HL-60/S4 treated with phorbol 12-myristate 13-acetate at 8.2 ng/mL for 4 days and 3 days (cell line): ENCODE measurements around the gene CSN1S1.
"Not testable (repeated sequence)": the region's sequence is repeated elsewhere in the genome, so short reads cannot be mapped to it uniquely, and the experiment has no call there.

Experiments used
- in situ Hi-C: fragments of 300-500 bp; cut with MboI; formaldehyde crosslinking; loops from 2 replicates; pipeline ENCODE4 v1.15.0; 2022; ENCODE audit warnings: low sequenced_read_pairs

Gene CSN1S1, protein sequence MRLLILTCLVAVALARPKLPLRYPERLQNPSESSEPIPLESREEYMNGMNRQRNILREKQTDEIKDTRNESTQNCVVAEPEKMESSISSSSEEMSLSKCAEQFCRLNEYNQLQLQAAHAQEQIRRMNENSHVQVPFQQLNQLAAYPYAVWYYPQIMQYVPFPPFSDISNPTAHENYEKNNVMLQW

DNA sequence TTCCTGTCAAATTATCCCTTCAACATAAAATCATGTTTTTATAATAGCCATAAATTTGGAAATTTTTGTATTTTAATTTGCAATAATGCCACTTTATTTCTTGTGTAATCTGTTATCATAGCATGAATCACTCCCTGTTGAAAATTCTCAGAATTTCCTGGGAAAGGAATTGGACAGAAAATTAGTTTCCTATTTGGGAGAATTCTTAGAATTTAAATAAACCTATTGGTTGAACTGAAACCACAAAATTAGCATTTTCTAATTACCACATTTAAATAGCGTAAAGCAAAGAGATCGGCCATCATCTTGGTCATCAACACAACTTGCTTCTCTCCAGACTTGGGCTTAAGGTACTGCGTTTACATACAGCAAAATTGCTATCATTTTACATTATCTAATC, at the start of gene CSN1S1:
TSS of gene CSN1S1 (plus strand) at position 301 of the 400 bp plus-strand sequence. CDS start 1,488 bp downstream, outside the sequence.
- in situ Hi-C loops, result no loop called here

DNA sequence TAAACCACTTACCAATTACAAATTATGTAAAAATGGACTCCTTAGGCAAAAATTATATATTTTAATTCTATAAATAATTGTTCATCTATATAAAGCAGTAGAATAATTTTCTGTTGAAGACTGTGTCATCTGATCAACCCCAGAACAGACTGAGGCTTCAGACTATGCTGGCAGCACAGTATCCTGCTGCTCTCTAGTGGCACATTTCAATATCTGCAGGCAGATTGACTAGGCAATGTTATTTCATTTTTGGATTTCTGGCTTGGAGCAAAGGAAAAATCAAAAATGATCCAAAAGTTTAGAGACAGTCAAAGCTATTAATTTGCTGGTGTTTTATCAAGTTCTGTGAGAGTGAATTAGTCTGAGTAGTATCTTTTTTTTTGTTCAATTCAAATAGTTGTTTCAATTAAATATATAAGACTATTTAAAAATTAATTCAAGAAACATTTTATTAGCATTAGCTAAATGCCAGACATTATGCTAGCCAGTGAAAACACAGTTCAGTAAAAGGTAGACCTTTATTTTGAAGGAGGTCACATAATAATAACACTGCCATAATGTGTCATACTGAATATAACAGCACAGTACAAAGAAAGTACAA, 49.6 kb upstream of the CSN1S1 start:
- in situ Hi-C loops, result loop anchor here (25.0 kb wide), 1 partner anchor 194 kb away; no protein-coding TSS in a partner anchor

DNA sequence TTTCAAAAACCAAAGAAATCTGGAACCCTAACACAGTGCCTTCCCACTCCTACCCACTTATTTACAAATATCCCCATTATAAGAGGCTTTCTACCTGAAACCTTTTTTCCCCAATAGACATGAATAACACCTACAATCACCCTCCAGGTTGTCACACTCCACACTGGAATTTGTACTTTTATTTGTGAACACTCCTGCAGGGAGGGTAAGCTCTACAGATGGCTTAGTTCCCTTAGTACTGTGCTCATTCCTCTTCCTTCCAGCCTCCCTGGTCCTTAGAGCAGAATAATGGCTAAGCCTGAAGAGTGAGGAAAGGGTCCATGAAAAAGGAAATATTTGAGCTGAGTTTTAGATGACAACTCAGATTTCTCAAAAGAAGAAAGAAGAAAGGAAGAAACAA, 48.7 kb upstream of the CSN1S1 start:
- in situ Hi-C loops, result loop anchor here (25.0 kb wide), 1 partner anchor 195 kb away; no protein-coding TSS in a partner anchor

DNA sequence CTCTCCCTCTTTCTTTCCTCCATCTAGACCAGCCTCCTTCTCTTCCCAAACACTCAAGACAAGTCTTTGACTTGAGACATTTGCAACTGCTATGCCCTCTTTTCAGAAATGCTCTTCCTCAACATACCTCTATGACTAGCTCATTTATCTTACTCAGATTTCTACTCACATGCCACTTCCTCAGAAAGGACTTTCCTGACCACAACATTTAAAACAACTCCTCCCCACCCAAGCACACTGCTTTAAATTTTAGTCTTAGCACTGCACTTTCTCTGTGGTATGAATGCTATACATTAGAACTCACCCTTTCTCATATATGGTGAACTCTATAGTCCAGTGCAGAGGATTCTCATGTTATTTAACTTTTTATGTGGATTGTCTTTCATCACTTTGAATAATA, 42.5 kb upstream of the CSN1S1 start:
- in situ Hi-C loops, result loop anchor here (25.0 kb wide), 1 partner anchor 201 kb away; no protein-coding TSS in a partner anchor

DNA sequence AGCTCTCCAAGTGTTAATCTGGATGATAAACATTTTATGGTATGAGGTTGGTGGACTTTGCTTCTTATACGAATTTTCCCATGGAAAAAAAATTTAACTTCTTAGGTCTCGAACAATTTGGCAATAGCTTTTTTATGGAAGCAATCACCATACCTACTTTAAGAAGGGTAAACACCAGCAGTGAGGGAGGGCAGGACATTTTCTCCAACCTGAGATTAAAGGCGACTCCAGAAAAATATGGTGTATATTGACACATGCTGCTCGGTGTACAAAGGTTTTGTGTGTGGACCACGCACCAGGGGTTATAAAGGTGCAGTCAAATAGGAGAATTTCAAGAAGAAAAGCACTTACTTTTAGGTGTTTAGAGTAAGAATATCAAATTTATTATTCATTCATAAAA, 36.7 kb upstream of the CSN1S1 start:
- in situ Hi-C loops, result loop anchor here (25.0 kb wide), 1 partner anchor 207 kb away; no protein-coding TSS in a partner anchor

DNA sequence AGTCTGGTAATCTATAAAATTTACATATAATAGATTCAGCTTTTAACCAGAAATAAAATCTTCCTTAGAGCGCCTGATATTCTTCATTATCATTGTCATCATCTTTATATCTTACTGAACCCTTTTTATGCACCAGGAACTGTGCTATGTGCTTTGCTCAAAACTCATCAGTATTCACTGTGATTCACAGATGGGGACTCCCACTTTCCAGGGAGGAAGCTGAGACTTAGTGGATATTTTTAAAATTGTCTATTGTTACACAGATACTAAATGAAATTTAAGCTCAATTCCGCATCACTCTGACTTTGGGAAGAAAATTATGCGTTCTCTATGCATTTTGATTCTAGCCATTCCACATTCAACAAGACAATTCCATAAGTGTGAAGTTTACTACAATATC, 36.1 kb upstream of the CSN1S1 start:
- in situ Hi-C loops, result loop anchor here (25.0 kb wide), 1 partner anchor 207 kb away; no protein-coding TSS in a partner anchor

DNA sequence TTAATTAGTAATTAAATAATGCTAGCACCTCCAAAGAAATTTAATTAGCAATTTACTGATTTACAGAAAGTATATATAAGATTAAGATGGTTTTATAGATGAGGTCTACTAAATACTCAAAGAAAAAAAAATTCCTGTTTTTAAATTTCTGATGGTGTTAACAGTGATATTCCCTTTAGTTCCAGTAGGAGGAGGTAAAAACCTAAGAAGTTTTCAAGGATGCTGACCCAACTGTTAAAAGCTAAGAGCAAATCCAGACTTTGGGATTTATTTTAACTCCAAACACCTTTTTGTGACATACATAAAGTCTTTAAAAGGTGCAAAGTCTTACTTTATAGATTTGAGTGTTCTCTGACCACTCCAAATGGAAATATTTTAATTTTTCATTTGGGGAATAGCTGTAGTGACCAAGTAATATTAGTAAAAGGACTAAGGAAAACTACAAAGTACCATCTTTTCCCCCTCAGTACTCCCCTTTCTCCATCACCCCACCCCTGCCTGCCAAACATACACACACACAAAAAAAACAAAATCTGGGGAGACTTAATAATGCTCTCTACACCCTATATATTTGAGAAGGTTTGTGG, 34.2 kb upstream of the CSN1S1 start:
- in situ Hi-C loops, result loop anchor here (25.0 kb wide), 1 partner anchor 209 kb away; no protein-coding TSS in a partner anchor

DNA sequence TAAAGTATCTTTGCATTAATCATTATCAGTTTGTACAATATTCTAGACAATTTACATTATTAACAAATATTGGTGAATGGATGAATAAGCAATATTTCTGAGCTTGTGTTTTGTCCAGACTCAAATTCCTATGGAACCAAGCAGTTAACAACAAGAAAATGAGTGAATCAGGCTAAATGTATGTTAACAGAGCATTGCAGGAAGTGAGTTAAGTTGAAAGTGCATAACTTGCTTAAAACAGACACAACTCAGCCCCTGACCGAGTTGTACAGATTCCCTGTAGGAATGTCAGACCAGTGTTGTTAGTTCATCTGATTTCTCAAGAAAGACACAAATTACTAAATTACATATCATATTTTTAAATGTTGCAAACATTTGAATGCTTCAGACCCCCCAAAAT, 23.7 kb upstream of the CSN1S1 start:
- in situ Hi-C loops, result no loop called here

DNA sequence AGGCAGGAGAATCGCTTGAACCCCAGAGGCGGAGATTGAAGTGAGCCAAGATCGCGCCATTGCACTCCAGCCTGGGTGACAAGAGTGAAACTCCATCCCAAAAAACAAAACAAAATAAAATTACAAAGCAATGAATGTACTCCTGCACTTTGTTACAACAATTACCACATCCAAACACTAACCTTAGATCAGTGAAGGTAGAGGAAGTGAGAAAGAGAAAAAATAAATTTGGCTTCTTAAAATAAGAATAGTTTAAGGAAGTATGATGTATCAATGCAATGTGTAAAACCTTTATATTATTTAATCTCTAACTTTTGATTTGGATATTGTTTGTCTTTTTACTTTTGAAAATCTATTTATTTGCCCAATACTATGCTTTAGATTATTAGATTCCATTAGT, 21.7 kb upstream of the CSN1S1 start:
- in situ Hi-C loops, result no loop called here

DNA sequence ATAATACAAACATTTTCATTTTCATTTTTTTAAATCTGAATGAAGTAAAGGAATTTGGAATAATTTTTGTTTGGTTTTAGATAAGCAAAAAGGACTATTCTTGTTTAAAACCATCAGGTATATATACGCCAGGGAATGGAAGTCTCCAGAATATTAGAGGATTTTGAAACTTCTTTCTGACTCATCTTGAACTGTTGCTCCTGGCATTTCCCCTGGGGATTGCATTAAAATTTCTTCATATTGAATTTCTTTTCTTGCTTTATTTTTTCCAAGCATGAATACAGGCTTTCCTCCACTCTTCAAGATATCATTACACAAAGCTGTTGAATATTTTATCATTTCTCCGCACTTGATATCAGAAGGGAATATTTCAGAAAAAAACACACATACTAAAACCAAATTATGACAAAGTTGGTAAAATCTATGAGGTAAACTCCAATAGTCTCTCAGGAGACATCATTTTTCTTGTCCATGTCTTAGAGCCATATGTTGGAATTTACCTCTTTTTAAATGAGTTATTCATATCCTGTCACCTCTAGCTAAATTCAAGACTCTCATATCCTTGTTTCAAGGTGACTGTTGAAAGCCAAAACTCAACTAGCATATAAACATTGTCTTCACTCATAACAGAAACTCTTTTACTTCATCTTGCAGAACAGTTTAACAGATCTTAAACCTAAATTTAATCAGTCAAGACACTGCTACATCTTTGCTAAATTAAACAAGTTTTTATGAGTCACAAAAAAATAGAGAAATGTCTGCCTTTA, 20.7 kb upstream of the CSN1S1 start:
- in situ Hi-C loops, result no loop called here

DNA sequence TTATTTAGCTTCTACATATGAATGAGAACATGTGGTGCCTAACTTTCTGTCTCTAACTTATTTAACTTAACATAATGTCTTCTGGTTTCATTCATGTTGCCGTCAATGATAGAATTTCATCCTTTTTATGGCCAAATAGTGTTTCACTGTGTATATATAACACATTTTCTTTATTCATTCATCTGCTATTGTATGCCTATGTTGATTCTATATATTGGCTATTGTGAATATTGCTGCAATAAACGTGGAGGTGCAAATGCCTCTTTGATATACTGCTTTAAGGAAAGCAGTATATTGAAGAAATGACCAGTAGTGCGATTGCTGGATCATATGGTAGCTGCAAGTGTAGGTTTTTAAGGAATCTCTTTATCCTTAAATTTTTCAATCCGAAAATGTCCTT, 10.0 kb upstream of the CSN1S1 start:
- in situ Hi-C loops, result no loop called here

DNA sequence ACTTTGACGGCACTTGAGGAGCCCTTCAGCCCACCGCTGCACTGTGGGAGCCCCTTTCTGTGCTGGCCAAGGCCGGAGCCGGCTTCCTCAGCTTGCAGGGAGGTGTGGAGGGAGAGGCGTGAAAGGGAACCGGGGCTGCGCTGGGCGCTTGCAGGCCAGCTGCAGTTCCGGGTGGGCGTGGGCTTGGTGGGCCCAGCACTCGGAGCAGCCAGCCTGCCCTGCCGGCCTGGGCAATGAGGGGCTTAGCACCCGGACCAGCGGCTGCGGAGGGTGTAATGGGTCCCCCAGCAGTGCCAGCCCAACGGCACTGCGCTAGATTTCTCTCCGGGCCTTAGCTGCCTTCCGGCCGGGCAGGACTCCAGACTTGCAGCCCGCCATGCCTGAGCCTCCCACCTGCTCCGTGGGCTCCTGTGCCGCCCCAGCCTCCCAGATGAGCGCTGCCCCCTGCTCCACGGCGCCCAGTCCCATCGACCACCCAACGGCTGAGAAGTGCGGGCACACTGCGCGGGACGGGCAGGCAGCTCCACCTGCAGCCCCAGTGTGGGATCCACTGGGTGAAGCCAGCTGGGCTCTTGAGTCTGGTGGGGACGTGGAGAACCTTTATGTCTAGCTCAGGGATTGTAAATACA, 7.0 kb upstream of the CSN1S1 start:
- in situ Hi-C loops, result not testable (repeated sequence)

DNA sequence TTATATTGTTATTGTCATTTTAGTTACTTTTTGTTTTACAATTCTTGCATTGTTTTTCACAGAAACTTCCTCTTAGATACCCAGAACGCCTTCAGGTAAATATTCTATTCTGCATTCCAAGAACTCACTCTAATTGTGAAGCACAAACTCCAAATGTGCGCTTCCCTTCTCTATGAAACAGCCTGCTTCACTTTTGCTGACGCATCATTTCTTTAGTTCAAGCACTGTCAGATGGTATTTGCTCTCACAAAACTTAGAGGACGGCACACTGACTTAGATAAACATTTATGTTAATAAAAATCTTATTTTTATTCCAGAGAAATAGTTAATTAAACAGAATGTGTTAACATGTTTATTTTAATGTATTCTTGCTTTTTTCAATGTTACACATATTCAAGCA, 3.3 kb downstream of the CSN1S1 start:
- in situ Hi-C loops, result no loop called here

DNA sequence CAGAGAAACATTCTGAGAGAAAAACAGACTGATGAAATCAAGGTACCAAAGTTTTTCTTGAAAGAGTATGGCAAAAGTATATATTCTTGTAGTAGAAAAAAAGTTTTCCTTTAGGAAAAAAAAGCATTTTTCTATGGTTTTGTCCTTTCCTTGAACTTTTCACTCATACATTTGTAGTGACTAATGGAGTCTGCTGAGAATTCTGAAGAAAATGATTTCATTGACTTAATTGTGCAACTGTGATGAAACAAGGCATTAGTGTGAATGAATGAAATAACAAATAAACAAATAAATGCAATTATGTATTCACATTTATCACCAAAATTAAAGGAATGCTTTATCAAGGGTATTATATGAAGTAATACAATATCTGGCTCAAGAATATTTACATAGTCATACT, 5.7 kb downstream of the CSN1S1 start:
- in situ Hi-C loops, result no loop called here

DNA sequence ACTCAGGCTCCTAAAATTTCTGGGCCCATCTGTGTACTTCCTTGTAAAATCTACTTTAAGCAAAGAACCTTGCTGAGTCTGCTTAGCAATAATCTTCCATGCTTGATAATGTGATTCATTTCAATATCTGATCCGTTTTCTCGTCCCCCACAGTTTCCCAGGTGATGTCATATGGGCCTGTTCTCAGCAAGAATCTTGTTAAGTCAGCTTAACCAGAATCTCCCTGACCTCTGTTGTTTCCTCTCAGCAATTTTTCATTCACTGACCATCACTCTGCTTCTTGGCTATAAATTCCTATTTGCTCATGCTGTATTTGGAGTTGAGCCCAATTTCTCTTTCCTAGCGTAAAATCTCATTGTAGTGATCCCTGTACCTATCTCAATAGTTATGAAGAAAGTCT, 20.7 kb downstream of the CSN1S1 start:
- in situ Hi-C loops, result no loop called here

DNA sequence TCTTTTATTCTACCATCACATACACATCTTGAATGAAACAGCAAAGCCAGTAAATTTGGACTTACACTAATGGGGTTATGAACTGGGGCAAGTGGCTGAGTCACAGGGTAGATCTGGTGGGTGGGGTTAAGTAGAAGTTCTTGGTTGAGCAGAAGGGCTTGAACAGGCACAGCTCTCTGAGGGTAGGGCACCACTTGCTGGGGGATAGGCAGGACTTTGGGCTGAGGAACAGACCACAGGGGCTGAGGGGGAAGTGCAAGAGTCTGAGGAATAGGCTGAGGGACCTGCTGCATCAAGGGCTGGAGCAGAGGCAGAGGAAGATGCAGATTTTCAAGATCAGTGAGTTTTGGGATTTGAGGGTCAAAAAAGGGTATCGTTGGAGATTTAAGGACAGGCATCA, 26.3 kb downstream of the CSN1S1 start:
- in situ Hi-C loops, result no loop called here

DNA sequence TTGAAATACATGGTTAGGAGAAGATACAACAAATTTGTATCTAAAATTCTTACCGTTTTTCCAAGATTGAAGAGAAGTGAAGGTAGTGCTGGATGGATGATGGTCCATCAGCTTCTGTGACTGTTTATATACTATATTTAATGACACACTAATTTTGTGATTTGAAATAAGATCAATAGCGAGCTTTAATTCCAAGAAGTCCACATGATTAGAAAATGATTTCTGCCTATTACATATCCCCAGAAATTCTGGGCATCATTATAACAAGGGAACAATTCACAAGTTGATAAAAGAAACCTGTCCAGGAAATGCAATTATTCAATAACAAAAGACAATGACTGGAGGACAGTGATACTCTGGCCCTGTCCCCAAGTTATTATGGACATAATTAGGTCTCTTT, 34.8 kb downstream of the CSN1S1 start, which contains the start of gene CSN2:
TSS of gene CSN2 (minus strand) at position 101 of the 400 bp plus-strand sequence. CDS start 4,733 bp downstream, outside the sequence.
- in situ Hi-C loops, result no loop called here

DNA sequence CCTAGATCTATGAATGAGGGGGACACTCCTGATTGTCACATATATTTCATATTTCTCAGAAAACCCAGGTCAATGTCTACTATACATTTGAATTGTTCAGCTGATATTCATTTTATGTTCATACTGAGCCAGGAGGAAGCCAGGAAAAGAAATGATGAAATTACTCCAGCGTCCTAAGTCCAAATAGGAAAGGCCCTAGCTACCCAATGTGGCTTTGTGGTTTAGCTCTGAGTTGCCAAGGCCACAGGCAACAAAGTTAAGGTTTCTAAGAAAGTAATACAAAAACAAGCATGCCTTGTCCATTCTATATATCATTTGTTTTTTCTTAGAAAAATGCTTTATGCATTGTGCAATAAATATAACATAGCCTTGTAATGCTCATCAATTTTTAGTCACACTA, 39.2 kb downstream of the CSN1S1 start:
- in situ Hi-C loops, result no loop called here

DNA sequence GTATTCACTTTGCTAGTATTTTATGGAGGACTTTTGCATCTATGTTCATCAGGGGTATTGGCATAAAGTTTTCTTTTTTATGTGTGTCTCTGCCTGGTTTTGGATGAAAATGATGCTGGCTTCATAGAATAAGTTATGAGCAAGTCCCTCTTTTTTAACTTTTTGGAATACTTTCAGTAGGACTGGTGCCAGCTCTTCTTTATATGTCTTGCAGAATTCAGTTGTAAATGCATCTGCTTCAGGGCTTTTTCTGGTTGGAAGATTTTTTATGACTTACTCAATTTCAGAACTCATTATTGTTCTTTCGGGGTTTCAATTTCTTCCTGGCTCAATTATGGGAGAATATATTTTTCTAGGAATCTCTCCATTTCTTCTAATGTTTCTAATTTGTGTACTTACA, 43.8 kb downstream of the CSN1S1 start:
- in situ Hi-C loops, result no loop called here

DNA sequence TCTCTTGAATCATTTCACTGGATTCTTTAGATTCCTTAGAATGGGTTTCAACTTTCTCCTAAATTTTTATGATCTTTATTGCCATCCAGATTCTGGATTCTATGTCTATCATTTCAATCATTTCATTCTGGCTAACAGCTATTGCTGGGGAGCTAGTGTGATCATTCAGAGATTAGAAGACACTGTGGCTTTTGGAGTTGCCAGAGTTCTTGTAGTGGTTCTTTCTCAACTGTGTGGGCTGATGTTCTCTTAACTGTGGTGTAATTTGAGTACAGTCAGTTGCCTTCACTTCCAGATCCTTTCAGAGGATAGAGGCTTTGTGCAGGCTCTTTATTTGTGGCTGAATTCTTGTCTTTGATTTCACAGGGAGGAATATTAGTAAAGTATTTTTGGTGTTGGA, 46.7 kb downstream of the CSN1S1 start:
- in situ Hi-C loops, result no loop called here

DNA sequence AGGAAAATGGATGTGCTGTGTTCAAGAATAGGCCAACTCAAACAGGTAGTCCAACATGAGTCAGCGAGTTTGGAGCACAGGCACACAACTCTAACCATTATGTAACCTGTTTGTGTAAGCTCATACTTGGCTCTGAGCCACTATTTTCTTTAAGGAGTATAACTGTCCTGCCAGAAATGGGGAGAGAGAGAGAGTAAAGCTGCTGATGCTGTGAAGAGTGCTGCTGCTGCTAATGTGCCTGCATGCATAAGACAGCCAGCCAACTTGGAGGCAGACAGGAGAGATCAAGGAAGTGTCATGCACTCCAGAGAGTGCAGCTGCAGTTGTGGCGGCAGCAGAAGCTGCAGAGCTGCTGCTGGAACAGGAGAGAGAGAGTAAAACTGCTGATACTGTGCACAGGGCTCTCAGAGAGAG, 53.2 kb downstream of the CSN1S1 start:
- in situ Hi-C loops, result no loop called here
